ENCODE measurements around the gene RHOBTB1.
A peak's percentile ranks its signal among the peaks of the same experiment; 100 is the strongest.

Gene RHOBTB1

GRCh38 chr10:60965696-60966095 lies 21.7 kb upstream of the RHOBTB1 start:
- no peak for TF ChIP-seq CTCF (IDR thresholded peaks at IDR 0.05; ENCODE audit: insufficient read depth, low read depth, low read length, missing control alignments)
- H3K4me3 ChIP-seq (ENCODE audit: low read depth, low read length), result no peak overlapping the region
- no peak for DNase-seq (ENCODE audit: low read depth)

GRCh38 chr10:60964257-60965235 lies 20.6 kb upstream of the RHOBTB1 start:
- H3K4me3 ChIP-seq (ENCODE audit: low read depth, low read length), result no peak overlapping the region
- peak; percentile 59 for DNase-seq (ENCODE audit: low read depth)
- peak; percentile 79 for TF ChIP-seq CTCF (IDR thresholded peaks at IDR 0.05; ENCODE audit: insufficient read depth, low read depth, low read length, missing control alignments)

- no peak overlapping the region for H3K4me3 ChIP-seq (ENCODE audit: low read depth, low read length)
- no peak for DNase-seq (ENCODE audit: low read depth)
- TF ChIP-seq CTCF (IDR thresholded peaks at IDR 0.05; ENCODE audit: insufficient read depth, low read depth, low read length, missing control alignments), result no peak
Observed at GRCh38 chr10:60963441-60964256, 19.7 kb upstream of the RHOBTB1 start.

- DNase-seq (ENCODE audit: low read depth), result no peak
- TF ChIP-seq CTCF (IDR thresholded peaks at IDR 0.05; ENCODE audit: insufficient read depth, low read depth, low read length, missing control alignments), result no peak
- no peak overlapping the region for H3K4me3 ChIP-seq (ENCODE audit: low read depth, low read length)
Observed at GRCh38 chr10:60962946-60963345, 19.0 kb upstream of the RHOBTB1 start.

- no peak overlapping the region for H3K4me3 ChIP-seq (ENCODE audit: low read depth, low read length)
- TF ChIP-seq CTCF (IDR thresholded peaks at IDR 0.05; ENCODE audit: insufficient read depth, low read depth, low read length, missing control alignments), result no peak
- no peak for DNase-seq (ENCODE audit: low read depth)
Observed at GRCh38 chr10:60960913-60961312, 16.9 kb upstream of the RHOBTB1 start.

GRCh38 chr10:60960031-60960430 lies 16.0 kb upstream of the RHOBTB1 start:
- TF ChIP-seq CTCF (IDR thresholded peaks at IDR 0.05; ENCODE audit: insufficient read depth, low read depth, low read length, missing control alignments), result no peak
- DNase-seq (ENCODE audit: low read depth), result no peak
- no peak overlapping the region for H3K4me3 ChIP-seq (ENCODE audit: low read depth, low read length)
